K562 (cell line): Measurements from ENCODE around the gene PI4K2B. TPM values are rescaled to one million over a fixed set of nuclear protein-coding genes. Genes with fewer than 3 reads are reported as not detected.

Source experiments
- ATAC-seq: fragments of 200-7000 bp; cut with Tn5 transposase; 3 replicates; pipeline ENCODE4 v1.9.1; 2020; ENCODE audit warnings: moderate library complexity
- BruUV-seq: library from RNA; stranded (reverse); fragments of 400-500 nt; replicated peaks from 2 replicates; lab custom pipeline; 2021; lab: Mats Ljungman, UMichigan
- CTCF ChIA-PET: fragments of 300-600 bp; formaldehyde crosslinking; extraction: SDS; loops from one replicate; lab custom pipeline; 2021; ENCODE audit warnings: low intra/inter-chr PET ratio; lab: Yijun Ruan, JAX
- POLR2A ChIA-PET: fragments of 300-600, 350-650 bp; sonication (Branson Sonifier 250); formaldehyde crosslinking; extraction: SDS; loops from one replicate; lab custom pipeline; 2021; ENCODE audit warnings: antibody characterized with exemption, inconsistent platforms; lab: Yijun Ruan, JAX
- DNase-seq, 4 experiments: peaks; one replicate each; pipeline versions ENCODE4 v3.0.0 to v3.0.0-alpha.2; 2011 to 2018; ENCODE audit warnings: low spot score in 3 of 4, mixed read lengths in 3 of 4; ENCODE audit errors: extremely low read depth in 1 of 4
- FAIRE-seq: peaks from 2 replicates; lab custom pipeline; 2011; peaks lifted over from hg19 to GRCh38; lab: Jason Lieb, UNC
- H2AFZ ChIP-seq: 2 replicates; pipeline ENCODE4 v1.6.0; 2011; ENCODE audit warnings: low read depth, low read length, control low read depth, inconsistent platforms
- H3K27ac ChIP-seq: fragments of 200-600 bp; 3 replicates; pipeline ENCODE4 v1.8.0; 2011; ENCODE audit warnings: low read depth, mild to moderate bottlenecking, control low read depth, inconsistent platforms, low read length, moderate library complexity, mixed read lengths; ENCODE audit errors: extremely low read depth
- H3K27me3 ChIP-seq, 2 experiments: fragments of 300-600 bp in 1 of 2; 2 replicates in 1 of 2; 3 replicates in 1 of 2; pipeline versions ENCODE4 v1.6.0 to v1.8.0; 2011; ENCODE audit warnings: inconsistent platforms in 2 of 2, low read length in 2 of 2, mild to moderate bottlenecking in 1 of 2, mixed read lengths in 1 of 2, moderate library complexity in 1 of 2; ENCODE audit not compliant: control insufficient read depth in 2 of 2, insufficient read depth in 2 of 2
- H3K36me3 ChIP-seq: fragments of 300-600 bp; 3 replicates; pipeline ENCODE4 v1.8.0; 2011; ENCODE audit warnings: mild to moderate bottlenecking, low read length, inconsistent platforms; ENCODE audit not compliant: control insufficient read depth, insufficient read depth
- H3K4me1 ChIP-seq, 2 experiments: fragments of 200-600 bp in 1 of 2; replicated peaks in 1 of 2; 2 replicates in 1 of 2; 3 replicates in 1 of 2; pipeline versions ENCODE4 v1.5.1 to v1.8.0; 2011; ENCODE audit warnings: inconsistent platforms in 2 of 2, low read length in 2 of 2, mild to moderate bottlenecking in 1 of 2, mixed read lengths in 1 of 2, moderate library complexity in 1 of 2; ENCODE audit not compliant: control insufficient read depth in 2 of 2, insufficient read depth in 2 of 2
- H3K4me2 ChIP-seq: 2 replicates; pipeline ENCODE4 v1.6.1; 2011; ENCODE audit warnings: low read length, control low read depth, inconsistent platforms, mixed read lengths; ENCODE audit not compliant: insufficient read depth
- H3K4me3 ChIP-seq: fragments of 200-600 bp; sonication (generic), shearing (Covaris generic); 2 replicates; pipeline ENCODE4 v1.5.1; 2016; ENCODE audit warnings: control low read depth, inconsistent platforms
- H3K79me2 ChIP-seq: fragments of 200-600 bp; 3 replicates; pipeline ENCODE4 v1.8.0; 2011; ENCODE audit warnings: low read length, inconsistent platforms; ENCODE audit not compliant: control insufficient read depth, insufficient read depth
- H3K9ac ChIP-seq, 2 experiments: 2 replicates each; pipeline versions ENCODE4 v1.6.0 to v1.6.1; 2011; ENCODE audit warnings: low read depth in 2 of 2, low read length in 2 of 2, control low read depth in 1 of 2, inconsistent platforms in 1 of 2, mild to moderate bottlenecking in 1 of 2, mixed read lengths in 1 of 2; ENCODE audit not compliant: insufficient read depth in 1 of 2
- H3K9me1 ChIP-seq: one replicate; pipeline ENCODE4 v1.6.0; 2011; ENCODE audit warnings: inconsistent platforms, mild to moderate bottlenecking, low read length, moderate library complexity; ENCODE audit not compliant: control insufficient read depth, insufficient read depth
- H3K9me3 ChIP-seq: replicated peaks from 2 replicates; pipeline ENCODE4 v1.5.1; 2011; ENCODE audit warnings: low read depth, low read length, inconsistent platforms; ENCODE audit not compliant: control insufficient read depth, insufficient read depth
- H4K20me1 ChIP-seq: replicated peaks from 2 replicates; pipeline ENCODE4 v1.6.1; 2011; ENCODE audit warnings: low read length, inconsistent platforms, mixed read lengths; ENCODE audit not compliant: control insufficient read depth, insufficient read depth
- ATF1 ChIP-seq, 2 experiments: fragments of 450-650 bp in 1 of 2; IDR thresholded peaks; 2 replicates each; pipeline ENCODE4 v1.6.1; 2016; ENCODE audit warnings: missing compliant biosample characterization in 1 of 2, missing genetic modification characterization in 1 of 2
- FOXA3 ChIP-seq, 2 experiments: fragments of 450-650 bp in 1 of 2; sonication (generic) in 1 of 2; formaldehyde crosslinking; IDR thresholded peaks in 1 of 2; conservative IDR thresholded peaks in 1 of 2; 2 replicates each; pipeline versions ENCODE4 v1.4.0 to v1.8.0; 2020 to 2022; ENCODE audit warnings: mild to moderate bottlenecking in 2 of 2, missing genetic modification reagents in 1 of 2
- PHF8 ChIP-seq: fragments of 200-600 bp; sonication (generic); IDR thresholded peaks from 2 replicates; pipeline ENCODE4 v1.6.1; 2012; ENCODE audit warnings: mixed run types, mild to moderate bottlenecking, inconsistent platforms, low read length, moderate library complexity, borderline replicate concordance
- SRSF3 ChIP-seq: fragments of 200-400 bp; formaldehyde crosslinking; IDR thresholded peaks from 2 replicates; pipeline ENCODE4 v1.6.1; 2016; ENCODE audit warnings: mild to moderate bottlenecking, low read length, moderate library complexity; ENCODE audit not compliant: insufficient read depth
- ZNF347 ChIP-seq: fragments of 450-650 bp; formaldehyde crosslinking; IDR thresholded peaks from 2 replicates; pipeline ENCODE4 v1.4.0; 2020; ENCODE audit warnings: low read depth, mild to moderate bottlenecking, moderate library complexity
- ZNF76 ChIP-seq: fragments of 250-450 bp; sonication (Bioruptor Pico); IDR thresholded peaks from 2 replicates; pipeline ENCODE4 v1.4.0; 2020; ENCODE audit warnings: mild to moderate bottlenecking, moderate library complexity, borderline replicate concordance
- WGBS: fragments of 100-300 bp; shearing (Covaris generic); methylation state at CpG from one replicate; pipeline ENCODE4 v1.1.6; 2016; ENCODE audit warnings: low coverage, mixed read lengths; ENCODE audit not compliant: insufficient coverage; ENCODE audit errors: missing lambda C conversion rate; 5-methylcytosine and 5-hydroxymethylcytosine counted together
- in situ Hi-C: fragments of 300-500 bp; cut with MboI; formaldehyde crosslinking; loops from 4 replicates; pipeline ENCODE4 v1.15.0; 2018; ENCODE audit warnings: inconsistent platforms, mixed read lengths
- intact Hi-C: fragments of 100-400 bp; cut with micrococcal nuclease; formaldehyde crosslinking; loops from 2 replicates; pipeline ENCODE4 v1.14.2; 2022
- polyA plus RNA-seq, 8 experiments: library from polyadenylated mRNA; depleted of rRNA in 4 of 8; stranded (reverse) in 5 of 8; unstranded in 3 of 8; fragments of >200 nt; fragmentation: Nextera tagmentation in 2 of 8; fragmentation: Illumina TruSeq in 1 of 8; extraction: Ambion mirVana in 2 of 8; extraction: Trizol in 1 of 8; gene quantifications; 2 replicates each; pipeline versions ENCODE4 v1.2.1 to v1.2.3, GENCODE V29; 2011 to 2014; ENCODE audit warnings: inconsistent platforms in 1 of 8, missing spikeins in 1 of 8
- total RNA-seq, 7 experiments: library from RNA; depleted of rRNA in 6 of 7; stranded (reverse); fragments of >200 nt in 6 of 7; fragmentation: Illumina TruSeq in 2 of 7; extraction: Trizol in 2 of 7; gene quantifications; 2 replicates each; pipeline versions ENCODE4 v1.2.1 to v1.2.3, GENCODE V29; 2011 to 2021; ENCODE audit warnings: low replicate concordance in 1 of 7
- TF ChIP-seq, protein P1 (sequence below): fragments of 450-650 bp; IDR thresholded peaks from 2 replicates; pipeline ENCODE4 v1.6.1; 2016; ENCODE audit warnings: low read depth, mild to moderate bottlenecking, moderate library complexity
- TF ChIP-seq, protein P2 (sequence below): fragments of 200-400 bp; formaldehyde crosslinking; IDR thresholded peaks from 2 replicates; pipeline ENCODE4 v1.6.1; 2017; ENCODE audit warnings: mild to moderate bottlenecking, low read depth, low read length, moderate library complexity
- TF ChIP-seq, protein P3 (sequence below): fragments of 250-450 bp; sonication (Bioruptor Pico); IDR thresholded peaks from 2 replicates; pipeline ENCODE4 v1.8.0; 2021; ENCODE audit warnings: moderate library complexity, mild to moderate bottlenecking, inconsistent platforms

The PI4K2B gene
- total and polyA plus RNA-seq, 9 of the 15 experiments (the other 6 are each of a cell fraction or from before 2014, with no cell fraction given), result 4.5 to 21.4 (median 16.5) TPM

DNA sequence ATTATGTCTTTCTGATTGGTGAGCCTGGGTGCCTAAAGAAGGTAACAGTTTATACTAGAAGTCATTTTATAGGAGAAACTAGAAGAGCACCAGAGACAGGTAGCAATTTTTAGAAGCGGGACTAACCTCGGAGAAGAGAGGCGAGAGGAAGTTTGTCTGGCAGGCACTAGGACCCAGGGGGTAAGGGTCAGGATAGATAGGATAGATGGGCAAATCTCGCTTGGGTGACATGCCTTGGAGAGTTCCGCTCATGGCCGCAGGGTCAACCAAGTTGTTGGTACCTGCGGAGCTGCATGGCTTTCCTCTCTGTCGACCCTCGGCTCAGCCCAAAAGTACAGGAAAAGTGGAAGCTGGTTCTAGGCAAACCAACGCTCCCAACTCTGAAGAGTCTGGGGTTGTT, 11.3 kb downstream of the PI4K2B start:
- Histone ChIP-seq H3K9me3 (peaks cover 2% of the 10 kb centered on the region; the same call in 1 of the 2 replicates), H3K27me3 (no peaks in the 10 kb centered on the region), H3K79me2 (peaks cover 30% of the 10 kb centered on the region; the same call in 2 of the 3 replicates), H3K27ac (no peak overlapping the region), H3K9ac (no peak overlapping the region), H3K9me1 (no peaks in the 10 kb centered on the region), H3K4me1 (peaks cover 5 to 18% of the 10 kb centered on the region in 2 experiments; a peak in 4 of 5 replicates), H4K20me1 (no peaks in the 10 kb centered on the region), H3K4me2 (no peak overlapping the region), H2AFZ (no peak overlapping the region), H3K36me3 (peaks cover 6% of the 10 kb centered on the region; the same call in 1 of the 3 replicates), H3K4me3 (no peak overlapping the region)
- WGBS, result 92% methylated on average over 10 of the region's 10 CpGs
- TF ChIP-seq PHF8 (no peak), ZNF76 (CRISPR knock-in tag) (no peak), FOXA3 (CRISPR knock-in tag; conservative IDR thresholded peaks at IDR 0.05 in 1 of 2, IDR thresholded peaks at IDR 0.05 in 1 of 2) (no peak), ZNF347 (CRISPR knock-in tag) (no peak), SRSF3 (no peak), ATF1 (CRISPR knock-in tag; IDR thresholded peaks at IDR 0.05) (no peak), ATF1 (tag; IDR thresholded peaks at IDR 0.05) (no peak)
- TF ChIP-seq, protein P1, sequence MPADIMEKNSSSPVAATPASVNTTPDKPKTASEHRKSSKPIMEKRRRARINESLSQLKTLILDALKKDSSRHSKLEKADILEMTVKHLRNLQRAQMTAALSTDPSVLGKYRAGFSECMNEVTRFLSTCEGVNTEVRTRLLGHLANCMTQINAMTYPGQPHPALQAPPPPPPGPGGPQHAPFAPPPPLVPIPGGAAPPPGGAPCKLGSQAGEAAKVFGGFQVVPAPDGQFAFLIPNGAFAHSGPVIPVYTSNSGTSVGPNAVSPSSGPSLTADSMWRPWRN, result no peak
- TF ChIP-seq, protein P2, sequence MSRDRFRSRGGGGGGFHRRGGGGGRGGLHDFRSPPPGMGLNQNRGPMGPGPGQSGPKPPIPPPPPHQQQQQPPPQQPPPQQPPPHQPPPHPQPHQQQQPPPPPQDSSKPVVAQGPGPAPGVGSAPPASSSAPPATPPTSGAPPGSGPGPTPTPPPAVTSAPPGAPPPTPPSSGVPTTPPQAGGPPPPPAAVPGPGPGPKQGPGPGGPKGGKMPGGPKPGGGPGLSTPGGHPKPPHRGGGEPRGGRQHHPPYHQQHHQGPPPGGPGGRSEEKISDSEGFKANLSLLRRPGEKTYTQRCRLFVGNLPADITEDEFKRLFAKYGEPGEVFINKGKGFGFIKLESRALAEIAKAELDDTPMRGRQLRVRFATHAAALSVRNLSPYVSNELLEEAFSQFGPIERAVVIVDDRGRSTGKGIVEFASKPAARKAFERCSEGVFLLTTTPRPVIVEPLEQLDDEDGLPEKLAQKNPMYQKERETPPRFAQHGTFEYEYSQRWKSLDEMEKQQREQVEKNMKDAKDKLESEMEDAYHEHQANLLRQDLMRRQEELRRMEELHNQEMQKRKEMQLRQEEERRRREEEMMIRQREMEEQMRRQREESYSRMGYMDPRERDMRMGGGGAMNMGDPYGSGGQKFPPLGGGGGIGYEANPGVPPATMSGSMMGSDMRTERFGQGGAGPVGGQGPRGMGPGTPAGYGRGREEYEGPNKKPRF, result no peak
- TF ChIP-seq, protein P3, sequence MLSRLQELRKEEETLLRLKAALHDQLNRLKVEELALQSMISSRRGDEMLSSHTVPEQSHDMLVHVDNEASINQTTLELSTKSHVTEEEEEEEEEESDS (CRISPR knock-in tag), result no peak
- FAIRE-seq (no peak), ATAC-seq (no peak), DNase-seq (no peak)
- POLR2A ChIA-PET, result no interaction called here
- in situ Hi-C loops, result no loop called here
- BruUV-seq, result no TSS peak
- intact Hi-C loops, result no loop called here
- CTCF ChIA-PET, result no interaction called here
